HG03439 (cell line): ENCODE results near the gene TNFSF12.
"Not testable (repeated sequence)": the region's sequence is repeated elsewhere in the genome, so short reads cannot be mapped to it uniquely, and the experiment has no call there.

Source experiments
- ATAC-seq: cut with Tn5 transposase; IDR thresholded peaks from one replicate; pipeline ENCODE4 v1.9.1; 2021; ENCODE audit warnings: mild to moderate bottlenecking, moderate library complexity; ENCODE audit not compliant: unreplicated experiment

The TNFSF12 gene

DNA sequence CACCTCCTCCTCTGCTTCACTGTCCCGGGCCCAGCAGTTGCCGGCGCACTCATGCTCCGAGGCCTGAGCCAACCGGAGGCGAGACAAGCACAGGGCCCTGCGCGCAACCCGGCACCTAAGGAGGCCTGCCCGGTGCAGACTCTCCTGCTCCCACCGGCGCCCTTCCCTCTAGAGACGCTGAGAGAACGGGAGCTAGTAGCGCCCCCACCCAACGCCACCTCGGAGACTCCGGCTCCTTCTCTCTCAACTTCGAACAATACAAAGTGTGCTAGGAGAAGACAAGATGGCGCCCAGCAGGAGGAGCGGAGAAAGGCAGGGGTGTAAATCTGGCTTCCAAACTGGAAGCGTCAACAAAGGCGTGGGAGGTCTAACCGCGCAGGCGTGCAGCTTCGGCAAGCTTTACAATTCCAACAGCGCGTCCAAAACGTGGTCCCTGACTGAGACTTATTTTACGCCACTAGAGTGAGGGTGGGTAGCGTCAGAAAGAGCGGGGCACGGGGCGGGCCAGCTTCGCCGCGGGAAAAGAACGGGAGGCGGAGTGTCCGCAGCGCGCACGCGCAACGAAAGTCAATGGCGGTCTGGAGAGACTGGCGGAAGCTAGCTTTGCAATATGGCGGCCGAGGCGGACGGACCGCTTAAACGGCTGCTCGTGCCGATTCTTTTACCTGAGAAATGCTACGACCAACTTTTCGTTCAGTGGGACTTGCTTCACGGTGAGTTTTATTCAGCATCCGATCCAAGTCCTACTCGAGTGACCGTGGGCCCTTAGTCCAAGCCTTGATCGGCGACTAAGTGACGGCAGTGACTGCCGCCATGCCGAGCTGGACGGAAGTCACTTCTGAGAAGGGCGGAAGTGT lies 34.6 kb downstream of the TNFSF12 start, which contains the start of gene MPDU1:
TSS of gene MPDU1 (plus strand) at position 600 of the 857 bp plus-strand sequence. CDS start at position 611, 11 bp downstream.
- peak; percentile 67 for ATAC-seq

DNA sequence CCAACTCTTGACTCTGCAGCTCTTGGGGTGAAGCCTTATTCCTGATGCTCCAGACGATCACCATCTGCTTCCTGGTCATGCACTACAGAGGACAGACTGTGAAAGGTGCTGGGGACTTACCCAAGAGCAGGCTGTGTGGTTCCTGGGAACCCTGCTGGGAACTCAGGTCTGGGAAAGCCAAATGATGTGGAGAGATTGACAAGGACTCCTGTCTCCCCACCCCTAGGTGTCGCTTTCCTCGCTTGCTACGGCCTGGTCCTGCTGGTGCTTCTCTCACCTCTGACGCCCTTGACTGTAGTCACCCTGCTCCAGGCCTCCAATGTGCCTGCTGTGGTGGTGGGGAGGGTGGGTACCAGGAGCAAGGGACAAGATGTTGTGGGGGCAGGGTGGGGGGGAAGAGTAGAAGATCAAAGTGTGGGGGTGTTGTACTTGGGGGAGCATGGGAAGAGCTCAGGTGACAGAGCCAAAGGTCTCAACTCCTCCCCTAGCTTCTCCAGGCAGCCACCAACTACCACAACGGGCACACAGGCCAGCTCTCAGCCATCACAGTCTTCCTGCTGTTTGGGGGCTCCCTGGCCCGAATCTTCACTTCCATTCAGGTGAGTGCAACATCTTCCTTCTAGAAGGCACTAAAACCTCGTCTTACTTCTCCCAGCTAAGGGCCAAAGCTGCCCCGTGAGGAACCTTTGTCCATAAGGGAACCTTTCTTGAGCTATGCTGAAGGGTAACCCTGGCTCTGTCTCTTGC lies 38.0 kb downstream of the TNFSF12 start:
- no peak for ATAC-seq

DNA sequence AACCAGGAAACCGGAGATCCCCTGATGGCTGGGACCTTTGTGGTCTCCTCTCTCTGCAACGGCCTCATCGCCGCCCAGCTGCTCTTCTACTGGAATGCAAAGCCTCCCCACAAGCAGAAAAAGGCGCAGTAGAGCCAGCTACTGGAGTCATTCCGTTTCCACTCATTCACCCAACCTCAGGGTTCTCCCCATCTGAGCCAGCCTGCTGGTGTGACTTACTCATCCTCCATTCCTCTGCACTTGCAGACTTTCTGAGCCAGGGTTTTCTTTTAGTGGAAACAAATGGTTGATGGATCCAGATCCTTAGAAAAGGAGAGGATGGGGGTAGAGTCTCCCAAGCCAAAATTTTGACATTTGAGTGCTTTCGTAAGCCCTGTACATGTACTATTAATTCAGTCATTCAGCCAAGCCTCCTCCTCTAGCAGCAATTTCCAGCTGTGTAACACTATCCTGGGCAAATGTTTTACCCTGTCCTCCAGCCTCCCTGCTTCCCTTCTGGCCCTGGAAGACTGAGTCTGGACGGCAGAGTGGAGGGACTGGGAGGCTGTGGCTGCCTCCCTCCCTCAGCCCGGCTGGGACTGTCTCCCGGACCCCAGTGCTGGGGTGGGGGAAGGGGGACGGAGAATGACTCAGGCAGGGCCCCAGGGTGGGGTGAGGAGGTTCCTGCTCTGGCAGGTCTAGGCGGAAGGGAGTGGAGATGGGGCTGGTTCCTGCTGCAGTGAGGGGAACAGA lies 38.7 kb downstream of the TNFSF12 start:
- ATAC-seq, result no peak

DNA sequence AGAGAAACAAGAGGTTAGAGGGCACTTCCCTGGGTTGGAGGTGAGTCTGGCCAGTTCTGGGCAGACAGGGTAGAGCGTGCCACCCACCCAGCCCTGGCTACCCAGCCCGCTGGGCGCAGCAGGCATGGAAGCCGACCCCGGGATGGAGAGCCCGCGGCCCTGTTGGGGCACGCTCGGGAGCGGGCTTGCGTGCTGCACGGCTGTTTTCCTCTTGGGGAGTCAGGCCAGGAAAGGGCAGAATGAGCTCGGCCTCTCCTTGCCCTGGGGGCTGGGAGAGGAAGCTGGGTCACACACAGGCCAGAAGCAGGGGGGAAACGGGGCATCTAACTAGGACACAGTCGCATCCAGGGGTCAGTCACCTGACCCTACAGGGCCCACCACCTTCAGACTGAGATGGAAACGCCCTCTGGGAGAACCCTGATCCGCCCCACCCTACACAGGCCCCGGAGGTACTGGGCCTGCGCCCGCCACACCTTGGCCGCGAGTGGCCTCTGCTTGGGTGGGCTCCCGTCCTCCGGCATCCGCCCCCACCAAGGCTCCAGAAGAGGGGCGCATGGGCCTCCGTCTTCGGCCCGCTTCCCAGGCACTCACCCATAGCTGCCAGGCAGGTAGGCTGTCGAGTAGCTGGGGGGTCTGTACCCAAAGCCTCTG lies 39.8 kb downstream of the TNFSF12 start:
- ATAC-seq, result no peak

DNA sequence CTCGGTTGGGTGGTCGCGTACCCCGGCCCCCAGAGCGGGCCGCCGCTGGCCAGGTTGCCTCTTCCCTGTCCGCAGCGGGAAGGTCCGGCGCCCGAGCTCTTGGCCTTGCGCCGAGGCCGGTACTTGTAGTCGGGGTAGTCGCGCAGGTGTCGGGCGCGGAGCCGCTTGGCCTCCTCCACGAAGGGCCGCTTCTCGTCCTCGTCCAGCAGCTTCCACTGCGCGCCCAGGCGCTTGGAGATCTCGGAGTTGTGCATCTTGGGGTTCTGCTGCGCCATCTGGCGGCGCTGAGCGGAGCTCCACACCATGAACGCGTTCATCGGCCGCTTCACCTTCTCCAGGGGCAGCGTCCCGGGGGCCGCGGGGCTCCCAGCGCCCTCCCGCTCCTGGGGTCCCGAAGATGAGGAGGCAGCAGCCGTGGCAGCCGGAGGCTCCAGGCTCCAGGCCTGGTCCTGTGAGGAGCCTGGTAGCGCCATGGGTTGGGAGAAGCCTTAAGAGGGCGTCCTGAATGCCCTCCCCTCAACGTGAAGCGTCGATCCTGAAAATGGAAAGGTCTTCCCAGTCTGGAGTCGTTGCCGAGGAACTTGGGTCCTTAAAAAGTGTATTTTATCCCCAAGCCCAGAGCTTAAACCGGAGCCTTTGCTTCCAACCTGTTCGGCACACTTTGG lies 40.5 kb downstream of the TNFSF12 start:
- ATAC-seq, result no peak

DNA sequence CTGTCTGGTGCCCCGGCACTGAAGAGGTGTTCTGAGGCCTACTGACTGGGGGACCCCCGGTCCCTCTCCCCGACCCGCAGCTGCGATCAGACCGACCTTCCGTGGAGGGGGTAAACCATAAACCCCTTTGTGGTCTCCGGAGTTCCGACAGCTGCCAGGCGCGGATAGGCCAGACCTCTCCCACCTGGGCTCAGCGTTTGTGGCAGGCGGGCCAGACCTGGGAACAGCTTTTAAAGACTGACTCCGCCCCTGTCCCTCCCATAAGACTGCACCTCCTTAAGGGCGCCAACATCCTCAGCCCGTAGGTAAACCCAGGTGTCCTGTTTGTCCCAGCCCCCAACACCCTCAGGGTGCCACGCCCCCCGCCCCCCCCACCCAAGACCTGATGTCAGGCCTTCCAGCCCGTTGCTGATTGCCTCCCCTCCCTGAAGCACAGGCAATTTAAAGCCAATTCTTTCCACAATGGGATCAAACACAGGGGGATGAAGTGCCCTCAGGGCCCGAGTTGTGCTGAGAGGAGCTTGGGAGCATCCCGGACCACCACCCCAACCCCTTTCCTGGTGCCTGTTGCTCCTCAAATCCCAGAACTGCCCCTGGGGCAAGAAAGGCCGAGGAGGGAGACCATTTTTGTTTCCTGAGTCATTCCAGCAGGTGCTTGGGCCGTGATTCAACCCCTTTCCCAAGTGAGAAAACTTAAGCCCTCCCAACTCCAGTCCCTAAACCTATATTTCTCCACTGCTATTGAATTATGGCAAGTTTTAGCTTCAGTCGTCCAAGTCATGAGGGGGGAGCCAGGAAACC lies 41.2 kb downstream of the TNFSF12 start, which contains the start of gene SOX15:
TSS of gene SOX15 (minus strand) at position 204 of the 801 bp plus-strand sequence. CDS start 418 bp downstream, outside the sequence.
- no peak for ATAC-seq

DNA sequence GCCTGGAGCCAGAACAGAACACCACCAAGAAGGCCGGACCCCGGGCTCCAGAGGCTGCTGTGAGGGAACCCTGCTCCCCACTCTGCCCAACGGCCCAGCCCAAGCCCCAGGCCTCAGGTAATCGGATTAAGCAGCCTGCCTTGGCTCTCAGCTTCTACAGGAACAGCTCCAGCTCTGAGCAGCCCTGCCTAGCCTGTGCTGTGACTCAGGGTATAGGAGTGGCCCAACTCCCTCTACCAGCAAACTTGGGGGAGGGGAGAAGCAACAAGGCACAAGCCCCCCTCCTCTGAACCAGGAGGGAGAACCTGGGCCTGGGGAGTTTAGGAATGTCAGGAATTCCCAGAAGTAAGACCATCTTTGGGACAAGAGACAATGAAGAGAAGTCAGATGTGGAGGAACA lies 41.9 kb downstream of the TNFSF12 start:
- no peak for ATAC-seq

DNA sequence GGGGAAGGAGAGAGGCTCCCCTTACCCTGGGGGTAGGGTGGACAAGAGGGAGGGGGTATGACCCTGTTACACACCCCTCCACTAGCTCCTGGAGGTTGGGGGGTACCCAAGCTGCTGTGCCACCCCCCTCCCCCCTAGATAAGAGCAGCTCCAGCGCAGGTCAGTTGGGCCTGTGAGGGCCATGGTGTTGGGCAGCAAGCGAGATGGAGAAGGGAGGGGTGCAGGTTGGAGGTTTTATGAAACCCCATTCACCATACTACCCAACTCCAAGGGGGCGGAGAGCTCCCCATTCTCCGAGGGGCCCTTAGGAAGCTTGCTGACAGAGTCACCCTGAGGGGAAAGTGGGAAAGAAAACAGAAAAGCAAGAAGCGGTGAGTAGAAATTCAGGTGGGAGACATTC lies 42.7 kb downstream of the TNFSF12 start:
- ATAC-seq, result no peak

DNA sequence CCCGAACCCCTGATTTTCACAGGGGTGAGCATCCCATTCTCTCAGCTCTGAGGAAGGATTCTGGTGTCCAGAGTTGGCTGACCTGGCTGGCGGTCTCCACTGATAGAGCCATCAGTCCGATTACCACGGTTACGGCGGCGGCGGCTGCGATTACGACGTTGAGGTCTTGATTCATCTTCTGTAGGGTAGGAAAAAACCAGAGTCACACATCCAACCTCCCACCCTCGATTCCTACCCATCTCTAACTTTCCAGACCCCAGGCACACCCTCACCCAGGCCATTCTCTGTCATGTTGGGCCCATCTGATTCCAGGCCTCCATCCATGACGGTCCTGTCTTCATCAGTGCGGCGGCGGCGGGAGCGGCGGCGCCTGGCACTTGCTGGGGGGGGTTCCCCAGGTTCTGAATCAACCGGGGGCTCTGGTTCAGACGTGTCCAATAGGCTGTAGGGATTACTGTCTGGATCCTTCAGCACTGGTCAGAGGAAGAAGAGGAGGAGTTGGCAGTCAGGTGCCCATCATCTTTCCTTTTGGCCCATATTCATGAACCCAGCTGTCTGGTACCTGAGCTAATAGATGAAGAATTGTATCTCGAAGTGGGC lies 43.7 kb downstream of the TNFSF12 start:
- ATAC-seq, result no peak

DNA sequence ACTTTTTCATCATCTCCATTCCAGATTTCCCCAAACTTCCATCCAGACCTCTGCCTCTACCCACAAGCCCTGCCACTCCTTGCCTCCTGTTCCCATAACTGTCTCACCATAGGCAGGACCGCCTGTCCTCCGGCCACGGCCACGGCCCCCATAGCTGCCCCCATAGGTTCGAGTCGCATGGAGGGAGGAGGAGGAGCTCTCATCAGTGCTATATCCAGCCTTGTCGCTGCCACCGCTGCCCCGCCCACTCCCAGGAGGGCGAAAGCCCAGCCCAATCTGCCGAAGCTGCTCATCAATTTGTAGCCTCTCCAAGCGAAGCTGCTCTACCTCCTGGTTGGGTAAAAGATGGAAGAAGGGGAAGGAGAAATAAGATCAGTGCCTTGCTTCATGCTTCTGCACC lies 44.4 kb downstream of the TNFSF12 start:
- ATAC-seq, result no peak

DNA sequence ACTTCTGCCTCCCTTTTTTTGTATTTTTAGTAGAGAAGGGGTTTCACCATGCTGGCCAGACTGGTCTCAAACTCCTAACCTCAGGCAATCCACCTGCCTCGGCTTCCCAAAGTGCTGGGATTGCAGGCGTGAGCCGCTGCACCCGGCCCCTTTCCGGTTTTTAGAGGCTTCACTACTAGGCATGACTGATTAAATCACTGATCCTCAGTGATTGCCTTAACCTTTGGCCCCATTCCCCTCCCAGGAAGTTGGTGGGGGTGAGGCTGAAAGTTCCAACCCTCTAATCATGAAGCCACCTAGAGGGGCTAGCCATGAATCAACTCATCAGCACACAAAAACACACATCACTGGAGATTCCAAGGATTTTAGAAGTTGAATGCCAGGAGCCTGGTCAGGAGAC lies 48.7 kb downstream of the TNFSF12 start:
- not testable (repeated sequence) for ATAC-seq

DNA sequence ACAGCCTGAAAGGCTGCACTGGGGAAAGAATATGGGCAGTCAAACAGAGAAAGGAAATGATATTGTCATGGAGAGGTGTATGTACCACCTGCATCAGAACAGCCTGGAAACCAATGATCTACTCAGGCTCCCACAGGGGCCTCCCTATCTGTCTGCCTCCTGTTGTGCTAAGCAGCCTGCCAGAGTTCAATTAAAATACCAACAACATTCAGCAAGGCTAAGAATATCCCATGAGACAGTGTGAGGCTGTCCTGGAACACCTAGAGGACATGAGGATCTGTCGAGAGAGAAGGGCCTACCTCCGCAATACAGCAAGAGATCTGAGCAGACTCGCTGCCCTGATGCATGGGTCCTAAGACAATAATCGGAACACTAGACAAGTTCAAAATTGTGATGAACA lies 57.4 kb downstream of the TNFSF12 start:
- ATAC-seq, result no peak
